Measurements from ENCODE around the gene LBX1.
"Not testable (repeated sequence)": the region's sequence is repeated elsewhere in the genome, so short reads cannot be mapped to it uniquely, and the experiment has no call there.

DNA sequence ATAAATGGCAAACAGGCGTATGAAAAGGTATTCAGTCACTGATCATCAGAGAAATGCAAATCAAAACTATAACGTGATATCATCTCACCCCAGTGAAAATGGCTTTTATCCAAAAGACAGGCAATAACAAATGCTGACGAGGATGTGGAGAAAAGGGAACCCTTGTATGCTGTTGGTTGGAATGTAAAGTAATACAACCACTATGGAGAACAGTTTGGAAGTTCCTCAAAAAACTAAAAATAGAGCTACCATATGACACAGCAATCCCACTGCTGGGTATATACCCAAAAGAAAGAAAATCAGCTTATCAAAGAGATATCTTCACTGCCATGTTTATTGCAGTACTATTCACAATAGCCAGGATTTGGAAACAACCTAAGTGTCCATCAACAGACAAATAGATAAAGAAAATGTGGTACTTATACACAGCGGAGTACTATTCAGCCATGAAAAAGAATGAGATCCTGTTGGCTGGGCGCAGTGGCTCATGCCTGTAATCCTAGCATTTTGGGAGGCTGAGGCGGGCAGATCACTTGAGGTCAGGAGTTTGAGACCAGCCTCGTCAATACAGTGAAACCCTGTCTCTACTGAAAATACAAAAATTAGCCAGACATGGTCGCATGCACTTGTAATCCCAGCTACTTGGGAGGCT is 30.8 kb downstream of the LBX1 start:
- not testable (repeated sequence) for TF ChIP-seq TAF1 (IDR thresholded peaks at IDR 0.05; ENCODE audit: low read depth); EP300 (conservative IDR thresholded peaks at IDR 0.05; ENCODE audit: poor library complexity, severe bottlenecking); POLR2AphosphoS5 (IDR thresholded peaks at IDR 0.05); EZH2 (IDR thresholded peaks at IDR 0.05; ENCODE audit: borderline replicate concordance, insufficient read depth, low read length, poor library complexity, severe bottlenecking)
- TF ChIP-seq, protein P1, sequence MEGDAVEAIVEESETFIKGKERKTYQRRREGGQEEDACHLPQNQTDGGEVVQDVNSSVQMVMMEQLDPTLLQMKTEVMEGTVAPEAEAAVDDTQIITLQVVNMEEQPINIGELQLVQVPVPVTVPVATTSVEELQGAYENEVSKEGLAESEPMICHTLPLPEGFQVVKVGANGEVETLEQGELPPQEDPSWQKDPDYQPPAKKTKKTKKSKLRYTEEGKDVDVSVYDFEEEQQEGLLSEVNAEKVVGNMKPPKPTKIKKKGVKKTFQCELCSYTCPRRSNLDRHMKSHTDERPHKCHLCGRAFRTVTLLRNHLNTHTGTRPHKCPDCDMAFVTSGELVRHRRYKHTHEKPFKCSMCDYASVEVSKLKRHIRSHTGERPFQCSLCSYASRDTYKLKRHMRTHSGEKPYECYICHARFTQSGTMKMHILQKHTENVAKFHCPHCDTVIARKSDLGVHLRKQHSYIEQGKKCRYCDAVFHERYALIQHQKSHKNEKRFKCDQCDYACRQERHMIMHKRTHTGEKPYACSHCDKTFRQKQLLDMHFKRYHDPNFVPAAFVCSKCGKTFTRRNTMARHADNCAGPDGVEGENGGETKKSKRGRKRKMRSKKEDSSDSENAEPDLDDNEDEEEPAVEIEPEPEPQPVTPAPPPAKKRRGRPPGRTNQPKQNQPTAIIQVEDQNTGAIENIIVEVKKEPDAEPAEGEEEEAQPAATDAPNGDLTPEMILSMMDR (IDR thresholded peaks at IDR 0.05; ENCODE audit: poor library complexity, severe bottlenecking), result not testable (repeated sequence)
